HepG2 (cell line): ENCODE measurements around the gene FZD4. TPM values are rescaled to one million over a fixed set of nuclear protein-coding genes. Genes with fewer than 3 reads are reported as not detected.
A peak's percentile ranks its signal among the peaks of the same experiment; 100 is the strongest.

ENCODE experiments used
- AHR ChIP-seq: IDR thresholded peaks from 2 replicates; pipeline ENCODE4 v1.6.1; 2018; ENCODE audit warnings: missing genetic modification reagents, missing compliant biosample characterization
- ATM ChIP-seq: fragments of 450-650 bp; IDR thresholded peaks from 2 replicates; pipeline ENCODE4 v1.7.1; 2017; ENCODE audit warnings: mild to moderate bottlenecking, borderline replicate concordance
- BCL6 ChIP-seq: IDR thresholded peaks from 2 replicates; pipeline ENCODE4 v1.6.1; 2016; ENCODE audit warnings: missing genetic modification reagents, missing compliant biosample characterization
- CBX1 ChIP-seq: IDR thresholded peaks from one replicate; pipeline ENCODE4 v1.6.1; 2016; ENCODE audit warnings: antibody characterized with exemption, low read depth
- DPF2 ChIP-seq: sonication (generic); formaldehyde crosslinking; IDR thresholded peaks from 2 replicates; pipeline ENCODE4 v1.4.0; 2020; ENCODE audit warnings: mild to moderate bottlenecking, low read depth, missing genetic modification reagents, borderline replicate concordance
- ETV5 ChIP-seq: IDR thresholded peaks from 2 replicates; pipeline ENCODE4 v1.6.1; 2018; ENCODE audit warnings: missing biosample characterization, missing genetic modification reagents, inconsistent platforms, borderline replicate concordance
- GABPB1 ChIP-seq: IDR thresholded peaks from 2 replicates; pipeline ENCODE4 v1.6.1; 2016; ENCODE audit warnings: mild to moderate bottlenecking, missing genetic modification reagents, moderate library complexity, missing compliant biosample characterization
- HIVEP1 ChIP-seq: sonication (generic); formaldehyde crosslinking; IDR thresholded peaks from 2 replicates; pipeline ENCODE4 v1.4.0; 2020; ENCODE audit warnings: mild to moderate bottlenecking, missing genetic modification reagents
- KLF13 ChIP-seq: sonication (generic); formaldehyde crosslinking; IDR thresholded peaks from 2 replicates; pipeline ENCODE4 v1.4.0; 2020; ENCODE audit warnings: mild to moderate bottlenecking, missing genetic modification reagents
- MAFG ChIP-seq: sonication (generic); formaldehyde crosslinking; IDR thresholded peaks from 2 replicates; pipeline ENCODE4 v1.5.1; 2020; ENCODE audit warnings: mild to moderate bottlenecking, missing genetic modification reagents
- MEIS1 ChIP-seq: sonication (generic); formaldehyde crosslinking; IDR thresholded peaks from 2 replicates; pipeline ENCODE4 v1.9.0; 2021; ENCODE audit warnings: mild to moderate bottlenecking, missing genetic modification reagents, moderate library complexity, borderline replicate concordance
- MIXL1 ChIP-seq: IDR thresholded peaks from 2 replicates; pipeline ENCODE4 v1.6.1; 2016
- NFKB2 ChIP-seq: sonication (generic); formaldehyde crosslinking; IDR thresholded peaks from 2 replicates; pipeline ENCODE4 v1.4.0; 2020; ENCODE audit warnings: missing genetic modification reagents, borderline replicate concordance
- NFYB ChIP-seq: sonication (generic); formaldehyde crosslinking; IDR thresholded peaks from 2 replicates; pipeline ENCODE4 v1.4.0; 2020; ENCODE audit warnings: missing genetic modification reagents
- RNF2 ChIP-seq: fragments of 450-650 bp; conservative IDR thresholded peaks from 2 replicates; pipeline ENCODE4 v1.6.1; 2016; ENCODE audit warnings: low read depth
- SIX1 ChIP-seq: sonication (generic); formaldehyde crosslinking; IDR thresholded peaks from 2 replicates; pipeline ENCODE4 v1.4.0; 2020; ENCODE audit warnings: missing genetic modification reagents, borderline replicate concordance
- SPEN ChIP-seq: sonication (generic); formaldehyde crosslinking; IDR thresholded peaks from 2 replicates; pipeline ENCODE4 v1.5.1; 2020; ENCODE audit warnings: low read depth, mild to moderate bottlenecking, missing genetic modification reagents
- SRSF9 ChIP-seq: fragments of 200-400 bp; formaldehyde crosslinking; IDR thresholded peaks from 2 replicates; pipeline ENCODE4 v1.6.1; 2018; ENCODE audit warnings: borderline replicate concordance, mild to moderate bottlenecking, low read depth, low read length; ENCODE audit not compliant: insufficient read depth, poor library complexity, severe bottlenecking
- ZBTB1 ChIP-seq: sonication (generic); formaldehyde crosslinking; IDR thresholded peaks from 2 replicates; pipeline ENCODE4 v1.4.0; 2020; ENCODE audit warnings: missing genetic modification reagents, borderline replicate concordance
- ZFAT ChIP-seq: sonication (generic); formaldehyde crosslinking; conservative IDR thresholded peaks from 2 replicates; pipeline ENCODE4 v1.8.1; 2023; ENCODE audit warnings: missing genetic modification reagents, inconsistent platforms
- ZKSCAN8 ChIP-seq: IDR thresholded peaks from 2 replicates; pipeline ENCODE4 v1.6.1; 2016; ENCODE audit warnings: borderline replicate concordance, missing genetic modification reagents, missing compliant biosample characterization
- ZNF121 ChIP-seq: sonication (generic); formaldehyde crosslinking; IDR thresholded peaks from 2 replicates; pipeline ENCODE4 v1.5.0; 2020; ENCODE audit warnings: mild to moderate bottlenecking, missing genetic modification reagents
- ZNF17 ChIP-seq: sonication (generic); formaldehyde crosslinking; IDR thresholded peaks from 2 replicates; pipeline ENCODE4 v1.5.0; 2020; ENCODE audit warnings: mild to moderate bottlenecking, missing genetic modification reagents
- ZNF224 ChIP-seq: sonication (generic); formaldehyde crosslinking; IDR thresholded peaks from 2 replicates; pipeline ENCODE4 v1.5.0; 2020; ENCODE audit warnings: mild to moderate bottlenecking, missing genetic modification reagents
- ZNF292 ChIP-seq: sonication (generic); formaldehyde crosslinking; IDR thresholded peaks from 2 replicates; pipeline ENCODE4 v1.8.1; 2022; ENCODE audit warnings: mild to moderate bottlenecking, low read depth, missing genetic modification reagents, borderline replicate concordance
- ZNF317 ChIP-seq: sonication (generic); formaldehyde crosslinking; IDR thresholded peaks from 2 replicates; pipeline ENCODE4 v1.5.0; 2020; ENCODE audit warnings: mild to moderate bottlenecking, missing genetic modification reagents
- ZNF331 ChIP-seq: sonication (generic); formaldehyde crosslinking; IDR thresholded peaks from 2 replicates; pipeline ENCODE4 v1.4.0; 2020; ENCODE audit warnings: missing genetic modification reagents
- ZNF501 ChIP-seq: sonication (generic); formaldehyde crosslinking; IDR thresholded peaks from 2 replicates; pipeline ENCODE4 v1.5.1; 2020; ENCODE audit warnings: mild to moderate bottlenecking, moderate library complexity, missing genetic modification reagents
- ZNF792 ChIP-seq: IDR thresholded peaks from 2 replicates; pipeline ENCODE4 v1.6.1; 2016
- ZSCAN9 ChIP-seq: IDR thresholded peaks from 2 replicates; pipeline ENCODE4 v1.6.1; 2016; ENCODE audit warnings: borderline replicate concordance
- polyA plus RNA-seq, 8 experiments: library from polyadenylated mRNA; depleted of rRNA in 3 of 8; stranded (reverse) in 7 of 8; unstranded in 1 of 8; fragments of >200 nt; fragmentation: Illumina TruSeq in 4 of 8; extraction: Trizol in 4 of 8; gene quantifications; 2 replicates each; pipeline versions ENCODE4 v1.2.1 to v1.2.3, GENCODE V29; 2011 to 2016; ENCODE audit warnings: low read depth in 4 of 8, missing spikeins in 1 of 8, mixed read lengths in 1 of 8; ENCODE audit not compliant: insufficient read depth in 1 of 8
- total RNA-seq, 5 experiments: library from RNA; depleted of rRNA; stranded (reverse); fragments of >200 nt; fragmentation: Illumina TruSeq; extraction: Trizol; gene quantifications; 2 replicates each; pipeline ENCODE4 v1.2.3, GENCODE V29; 2016; ENCODE audit warnings: low read depth in 1 of 5
- TF ChIP-seq, protein P1 (sequence below): sonication (generic); formaldehyde crosslinking; IDR thresholded peaks from 2 replicates; pipeline ENCODE4 v1.5.0; 2020; ENCODE audit warnings: missing genetic modification reagents
- TF ChIP-seq, protein P2 (sequence below), 2 experiments: fragments of 450-650 bp in 1 of 2; sonication (generic) in 1 of 2; formaldehyde crosslinking; IDR thresholded peaks; 2 replicates each; pipeline versions ENCODE4 v1.5.0 to v1.8.0; 2020 to 2022; ENCODE audit warnings: mild to moderate bottlenecking in 1 of 2, missing genetic modification reagents in 1 of 2

The FZD4 gene
- total and polyA plus RNA-seq, 2 of the 13 experiments (the other 11 are each of a cell fraction or from before 2014, with no cell fraction given), result 46.5 to 70.4 TPM

DNA sequence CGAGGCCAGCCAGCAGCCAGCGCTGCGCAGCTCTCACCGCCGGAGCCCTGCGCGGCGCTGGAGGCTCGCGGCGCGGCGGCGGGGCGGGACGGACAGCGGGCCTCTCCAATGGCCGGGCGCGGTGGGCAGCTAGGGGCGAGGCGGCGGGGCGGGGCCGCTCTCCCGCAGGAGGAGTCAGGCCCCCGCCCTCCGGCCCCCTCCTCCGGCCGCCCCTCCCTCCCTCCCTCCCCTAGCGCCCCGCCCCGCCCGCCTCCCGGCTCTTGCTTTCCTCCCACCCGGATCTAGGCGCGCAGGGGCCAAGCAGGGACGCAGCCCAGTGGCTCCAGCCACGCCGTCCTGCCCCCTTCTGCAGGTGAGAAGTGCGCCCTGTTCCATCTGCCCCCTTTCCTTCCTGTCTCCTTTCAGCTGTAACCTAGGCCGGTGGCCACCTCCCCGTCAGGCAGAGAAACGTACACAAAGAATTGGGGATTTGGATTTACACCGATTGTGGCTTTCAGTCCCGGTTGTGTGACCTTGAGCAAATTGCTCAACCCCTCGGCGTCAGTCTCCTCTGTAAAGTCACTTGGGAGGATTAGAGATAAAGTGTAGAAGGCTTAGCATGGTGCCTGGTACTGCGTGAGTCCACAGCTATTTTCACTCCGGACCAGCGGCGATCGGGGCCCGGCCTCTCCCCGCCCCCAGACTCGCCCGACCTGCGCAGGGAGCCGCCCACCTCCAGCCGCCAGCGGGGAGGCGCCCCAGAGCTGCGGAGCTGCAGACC lies at the start of gene FZD4 (continued):
- TF ChIP-seq ZNF292 (no peak), DPF2 (CRISPR knock-in tag) (no peak), NFKB2 (CRISPR knock-in tag) (no peak; the same call in 1 of the 2 replicates), ZFAT (CRISPR knock-in tag) (no peak), MIXL1 (no peak), BCL6 (CRISPR knock-in tag) (no peak; the same call in none of the 2 replicates), HIVEP1 (CRISPR knock-in tag) (no peak; the same call in 1 of the 2 replicates), ZSCAN9 (CRISPR knock-in tag) (0 out of 2 replicates have a peak, but pooled peaks have one; percentile 28), MEIS1 (CRISPR knock-in tag) (no peak), MAFG (CRISPR knock-in tag) (no peak), GABPB1 (CRISPR knock-in tag) (peak; percentile 74), SIX1 (CRISPR knock-in tag) (0 out of 2 replicates have a peak, but pooled peaks have one; percentile 29), NFYB (CRISPR knock-in tag) (0 out of 2 replicates have a peak, but pooled peaks have one; percentile 51), ETV5 (CRISPR knock-in tag) (peak; percentile 21; the same call in 1 of the 2 replicates), ZBTB1 (CRISPR knock-in tag) (no peak), ZNF224 (0 out of 2 replicates have a peak, but pooled peaks have one; percentile 27), RNF2 (no peak), ZNF17 (no peak), ZNF317 (CRISPR knock-in tag) (peak; percentile 75), ATM (no peak), SRSF9 (no peak), KLF13 (CRISPR knock-in tag) (0 out of 2 replicates have a peak, but pooled peaks have one; percentile 60), AHR (CRISPR knock-in tag) (0 out of 2 replicates have a peak, but pooled peaks have one; percentile 18), ZNF331 (CRISPR knock-in tag) (peak; percentile 11; the same call in 1 of the 2 replicates), ZKSCAN8 (no peak), SPEN (peak; percentile 2; the same call in 1 of the 2 replicates), ZNF121 (CRISPR knock-in tag) (no peak), CBX1 (no peak), ZNF792 (CRISPR knock-in tag) (no peak), ZNF501 (CRISPR knock-in tag) (no peak)
- TF ChIP-seq, protein P1, sequence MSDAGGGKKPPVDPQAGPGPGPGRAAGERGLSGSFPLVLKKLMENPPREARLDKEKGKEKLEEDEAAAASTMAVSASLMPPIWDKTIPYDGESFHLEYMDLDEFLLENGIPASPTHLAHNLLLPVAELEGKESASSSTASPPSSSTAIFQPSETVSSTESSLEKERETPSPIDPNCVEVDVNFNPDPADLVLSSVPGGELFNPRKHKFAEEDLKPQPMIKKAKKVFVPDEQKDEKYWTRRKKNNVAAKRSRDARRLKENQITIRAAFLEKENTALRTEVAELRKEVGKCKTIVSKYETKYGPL (CRISPR knock-in tag), result no peak
- TF ChIP-seq, protein P2, sequence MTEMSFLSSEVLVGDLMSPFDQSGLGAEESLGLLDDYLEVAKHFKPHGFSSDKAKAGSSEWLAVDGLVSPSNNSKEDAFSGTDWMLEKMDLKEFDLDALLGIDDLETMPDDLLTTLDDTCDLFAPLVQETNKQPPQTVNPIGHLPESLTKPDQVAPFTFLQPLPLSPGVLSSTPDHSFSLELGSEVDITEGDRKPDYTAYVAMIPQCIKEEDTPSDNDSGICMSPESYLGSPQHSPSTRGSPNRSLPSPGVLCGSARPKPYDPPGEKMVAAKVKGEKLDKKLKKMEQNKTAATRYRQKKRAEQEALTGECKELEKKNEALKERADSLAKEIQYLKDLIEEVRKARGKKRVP (CRISPR knock-in tag; IDR thresholded peaks at IDR 0.05), result no peak; a peak in 1 of 4 replicates
